Fibroblast of villous mesenchyme (primary cell): Measurements from ENCODE around the gene RIMS4. TPM values are rescaled to one million over a fixed set of nuclear protein-coding genes. Genes with fewer than 3 reads are reported as not detected.

Experiments
- DNase-seq: peaks from one replicate; pipeline ENCODE4 v3.0.0-alpha.2; 2010; ENCODE audit warnings: low read depth
- H3K4me3 ChIP-seq: 2 replicates; pipeline ENCODE4 v1.5.1; 2011; ENCODE audit warnings: low read depth, mild to moderate bottlenecking, low read length
- CTCF ChIP-seq: IDR thresholded peaks from 2 replicates; pipeline ENCODE4 v1.5.1; 2012; ENCODE audit warnings: low read depth, mild to moderate bottlenecking, low read length; ENCODE audit not compliant: insufficient read depth
- total RNA-seq: library from RNA; depleted of rRNA; stranded (reverse); fragments of >200 nt; gene quantifications from 2 replicates; pipeline ENCODE4 v1.2.3, GENCODE V29; 2012

Gene RIMS4
- total RNA-seq, 1 donor, result not detected

- no peak for DNase-seq
- H3K4me3 ChIP-seq, result no peak overlapping the region
- TF ChIP-seq CTCF, result no peak
Observed at GRCh38 chr20:44732327-44732726, 78.0 kb downstream of the RIMS4 start.

GRCh38 chr20:44731657-44732056, 78.7 kb downstream of the RIMS4 start:
- no peak overlapping the region for H3K4me3 ChIP-seq
- DNase-seq, result no peak
- TF ChIP-seq CTCF, result no peak

GRCh38 chr20:44730441-44730840, 79.9 kb downstream of the RIMS4 start:
- peak; percentile 88 for DNase-seq
- no peak for TF ChIP-seq CTCF
- no peak overlapping the region for H3K4me3 ChIP-seq

GRCh38 chr20:44728801-44729443, 81.4 kb downstream of the RIMS4 start:
- DNase-seq, result peak; percentile 73
- H3K4me3 ChIP-seq, result no peak overlapping the region
- no peak for TF ChIP-seq CTCF

- no peak overlapping the region for H3K4me3 ChIP-seq
- TF ChIP-seq CTCF, result no peak
- no peak for DNase-seq
Observed at GRCh38 chr20:44727651-44728050, 82.7 kb downstream of the RIMS4 start.

- H3K4me3 ChIP-seq, result no peak overlapping the region
- no peak for TF ChIP-seq CTCF
- DNase-seq, result no peak
Observed at GRCh38 chr20:44727039-44727438, 83.3 kb downstream of the RIMS4 start.

- DNase-seq, result no peak
- no peak for TF ChIP-seq CTCF
- H3K4me3 ChIP-seq, result no peak overlapping the region
Observed at GRCh38 chr20:44725837-44726236, 84.5 kb downstream of the RIMS4 start.
